Nephron (organoid): ENCODE results near the gene ABCC12.
A peak's percentile ranks its signal among the peaks of the same experiment; 100 is the strongest.

Source experiments
- H3K27ac Mint-ChIP-seq, 3 experiments: 2 replicates each; pipeline ENCODE4 v1.8.0; 2020; ENCODE audit warnings: mixed read lengths in 3 of 3, mild to moderate bottlenecking in 2 of 3, moderate library complexity in 1 of 3
- H3K27me3 Mint-ChIP-seq: 2 replicates; pipeline ENCODE4 v1.8.0; 2021; ENCODE audit warnings: low read depth, mild to moderate bottlenecking, moderate library complexity, mixed read lengths
- H3K36me3 Mint-ChIP-seq: 2 replicates; pipeline ENCODE4 v1.8.0; 2020; ENCODE audit warnings: low read depth, mixed read lengths
- H3K4me1 Mint-ChIP-seq: 2 replicates; pipeline ENCODE4 v1.8.0; 2020; ENCODE audit warnings: mixed read lengths
- H3K4me3 Mint-ChIP-seq, 3 experiments: 2 replicates each; pipeline ENCODE4 v1.8.0; 2020; ENCODE audit warnings: mild to moderate bottlenecking in 3 of 3, mixed read lengths in 3 of 3, moderate library complexity in 2 of 3
- H3K9me3 Mint-ChIP-seq: 2 replicates; pipeline ENCODE4 v1.8.0; 2020; ENCODE audit warnings: mixed read lengths
- TF ChIP-seq, protein P1 (sequence below), 3 experiments: fragments of 200-600 bp; sonication (generic); IDR thresholded peaks; one replicate each; pipeline ENCODE4 v1.5.0; 2021; ENCODE audit warnings: antibody characterized with exemption in 3 of 3; ENCODE audit not compliant: unreplicated experiment in 3 of 3

ABCC12 gene

DNA sequence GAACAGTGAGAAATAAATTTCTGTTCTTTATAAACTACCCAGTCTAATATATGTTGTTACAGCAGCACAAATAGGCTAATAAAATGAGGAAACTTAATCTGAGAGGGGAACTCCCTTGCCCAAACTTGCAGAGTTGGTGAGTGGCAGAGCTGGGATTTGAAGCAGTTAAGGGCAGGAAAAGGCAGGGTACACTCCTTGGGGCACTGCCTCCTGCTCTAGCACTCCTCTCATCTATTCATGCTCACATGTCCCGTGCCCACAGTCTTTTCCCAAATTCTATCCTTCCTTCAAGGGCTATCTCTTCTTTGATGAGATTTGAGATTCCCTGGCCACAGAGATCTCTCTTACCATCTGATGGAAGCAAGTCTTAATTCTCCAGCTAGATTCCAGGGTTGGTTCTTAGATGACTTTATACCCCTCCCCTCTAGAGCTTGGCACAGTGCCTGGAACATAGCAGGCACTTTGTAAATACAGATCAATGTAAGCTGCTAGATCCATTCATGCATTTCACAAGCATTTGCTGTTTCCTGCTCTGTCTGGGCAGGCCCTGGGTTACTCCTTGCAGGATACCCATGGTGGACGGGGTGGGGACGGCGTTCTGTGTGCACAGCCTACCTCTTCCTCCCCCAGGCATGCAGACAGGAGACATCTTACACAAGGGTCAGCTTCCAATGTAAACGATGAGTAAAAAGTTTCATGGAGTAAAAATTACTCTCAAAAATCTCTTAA is 39.2 kb upstream of the ABCC12 start:
- Mint-ChIP-seq H3K4me3 (no peak overlapping the region), H3K9me3 (peaks cover 7% of the 10 kb centered on the region), H3K4me1 (peaks cover 5% of the 10 kb centered on the region), H3K27me3 (no peaks in the 10 kb centered on the region), H3K36me3 (no peaks in the 10 kb centered on the region), H3K27ac (peak overlapping the region; percentile 40 to 69 (median 46))
- TF ChIP-seq, protein P1, sequence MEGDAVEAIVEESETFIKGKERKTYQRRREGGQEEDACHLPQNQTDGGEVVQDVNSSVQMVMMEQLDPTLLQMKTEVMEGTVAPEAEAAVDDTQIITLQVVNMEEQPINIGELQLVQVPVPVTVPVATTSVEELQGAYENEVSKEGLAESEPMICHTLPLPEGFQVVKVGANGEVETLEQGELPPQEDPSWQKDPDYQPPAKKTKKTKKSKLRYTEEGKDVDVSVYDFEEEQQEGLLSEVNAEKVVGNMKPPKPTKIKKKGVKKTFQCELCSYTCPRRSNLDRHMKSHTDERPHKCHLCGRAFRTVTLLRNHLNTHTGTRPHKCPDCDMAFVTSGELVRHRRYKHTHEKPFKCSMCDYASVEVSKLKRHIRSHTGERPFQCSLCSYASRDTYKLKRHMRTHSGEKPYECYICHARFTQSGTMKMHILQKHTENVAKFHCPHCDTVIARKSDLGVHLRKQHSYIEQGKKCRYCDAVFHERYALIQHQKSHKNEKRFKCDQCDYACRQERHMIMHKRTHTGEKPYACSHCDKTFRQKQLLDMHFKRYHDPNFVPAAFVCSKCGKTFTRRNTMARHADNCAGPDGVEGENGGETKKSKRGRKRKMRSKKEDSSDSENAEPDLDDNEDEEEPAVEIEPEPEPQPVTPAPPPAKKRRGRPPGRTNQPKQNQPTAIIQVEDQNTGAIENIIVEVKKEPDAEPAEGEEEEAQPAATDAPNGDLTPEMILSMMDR (IDR thresholded peaks at IDR 0.05; ENCODE audit: unreplicated experiment in 3 of 3) = no peak

DNA sequence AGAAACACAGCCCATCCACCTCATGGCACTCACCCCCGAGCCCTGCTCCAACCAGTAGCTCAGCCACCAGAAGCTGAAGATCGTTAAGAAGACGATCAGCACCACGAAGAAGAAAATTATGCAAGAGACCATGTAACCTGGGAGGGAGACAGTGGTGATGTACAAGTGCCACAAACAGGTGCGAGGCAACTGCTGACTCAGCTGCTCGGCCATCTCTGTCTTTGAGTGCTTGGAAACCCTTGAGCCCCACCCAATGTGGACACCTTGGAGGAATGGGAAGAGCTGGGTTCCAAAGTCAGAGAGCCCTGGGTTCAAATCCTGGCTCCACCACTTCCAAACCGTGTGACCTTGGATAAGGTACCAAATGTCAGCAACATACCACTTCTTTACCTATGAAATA is 38.1 kb upstream of the ABCC12 start:
- H3K4me3 Mint-ChIP-seq = no peak overlapping the region
- H3K36me3 Mint-ChIP-seq = no peaks in the 10 kb centered on the region
- H3K9me3 Mint-ChIP-seq = peaks cover 7% of the 10 kb centered on the region
- H3K27ac Mint-ChIP-seq = no peak overlapping the region
- H3K4me1 Mint-ChIP-seq = peaks cover 5% of the 10 kb centered on the region
- TF ChIP-seq, protein P1 (IDR thresholded peaks at IDR 0.05; ENCODE audit: unreplicated experiment in 3 of 3) = no peak
- no peaks in the 10 kb centered on the region for H3K27me3 Mint-ChIP-seq

DNA sequence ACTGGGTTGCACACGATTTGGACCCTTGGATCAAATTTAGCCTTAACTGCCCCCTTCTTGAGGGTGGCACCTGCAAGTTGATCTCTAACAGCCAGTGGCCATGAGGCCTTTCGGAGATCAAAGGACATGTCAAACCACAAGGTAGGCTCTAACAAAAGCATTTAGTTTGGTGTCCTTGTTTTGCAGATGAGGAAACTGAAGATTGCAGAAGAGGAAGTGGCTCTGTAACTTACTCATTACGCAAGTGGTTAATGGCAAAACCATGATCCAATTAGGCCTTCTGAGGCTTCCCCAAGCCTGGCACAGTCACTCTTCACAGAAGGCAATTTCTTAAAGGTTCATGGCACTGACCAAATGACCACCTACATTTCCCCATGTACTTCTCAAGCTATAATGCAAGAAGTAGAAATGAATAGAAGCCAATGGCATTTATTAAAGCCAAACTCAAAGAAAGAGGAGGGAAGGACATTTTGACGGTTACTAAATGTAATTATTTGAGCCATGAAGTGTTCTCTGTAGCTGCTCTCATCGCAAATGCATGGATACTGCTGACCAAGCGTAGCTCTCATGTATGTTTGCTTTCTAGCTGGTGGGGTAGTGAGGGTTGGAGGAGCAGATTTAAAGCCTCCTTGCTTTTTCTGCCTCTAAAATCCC is 32.8 kb upstream of the ABCC12 start:
- TF ChIP-seq, protein P1 (IDR thresholded peaks at IDR 0.05; ENCODE audit: unreplicated experiment in 3 of 3) = no peak
- Mint-ChIP-seq H3K36me3 (no peaks in the 10 kb centered on the region), H3K27me3 (peaks cover 4% of the 10 kb centered on the region), H3K27ac (no peak overlapping the region), H3K4me1 (no peaks in the 10 kb centered on the region), H3K9me3 (no peaks in the 10 kb centered on the region), H3K4me3 (no peak overlapping the region)

DNA sequence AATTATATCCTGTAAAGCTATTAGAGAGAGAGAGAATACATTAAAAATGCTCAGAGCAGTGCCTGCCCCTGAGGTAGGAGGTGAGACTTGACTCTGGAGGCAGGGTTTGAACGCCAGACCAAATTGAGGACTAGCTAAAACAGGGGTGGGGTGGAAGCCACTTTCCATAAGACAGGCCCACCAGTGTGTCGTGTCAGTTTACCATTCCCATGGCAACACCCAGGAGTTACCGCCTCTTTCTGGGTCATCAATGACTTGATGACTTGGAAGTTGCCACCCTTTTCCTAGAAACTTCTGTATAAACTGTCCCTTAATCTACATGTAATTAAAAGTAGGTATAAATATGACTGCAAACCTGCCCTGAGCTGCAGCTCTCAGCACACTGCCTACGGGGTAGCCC is 32.0 kb upstream of the ABCC12 start:
- peaks cover 4% of the 10 kb centered on the region for H3K27me3 Mint-ChIP-seq
- no peak overlapping the region for H3K27ac Mint-ChIP-seq
- H3K4me3 Mint-ChIP-seq = no peak overlapping the region
- H3K36me3 Mint-ChIP-seq = no peaks in the 10 kb centered on the region
- H3K9me3 Mint-ChIP-seq = no peaks in the 10 kb centered on the region
- TF ChIP-seq, protein P1 (IDR thresholded peaks at IDR 0.05; ENCODE audit: unreplicated experiment in 3 of 3) = no peak
- no peaks in the 10 kb centered on the region for H3K4me1 Mint-ChIP-seq

DNA sequence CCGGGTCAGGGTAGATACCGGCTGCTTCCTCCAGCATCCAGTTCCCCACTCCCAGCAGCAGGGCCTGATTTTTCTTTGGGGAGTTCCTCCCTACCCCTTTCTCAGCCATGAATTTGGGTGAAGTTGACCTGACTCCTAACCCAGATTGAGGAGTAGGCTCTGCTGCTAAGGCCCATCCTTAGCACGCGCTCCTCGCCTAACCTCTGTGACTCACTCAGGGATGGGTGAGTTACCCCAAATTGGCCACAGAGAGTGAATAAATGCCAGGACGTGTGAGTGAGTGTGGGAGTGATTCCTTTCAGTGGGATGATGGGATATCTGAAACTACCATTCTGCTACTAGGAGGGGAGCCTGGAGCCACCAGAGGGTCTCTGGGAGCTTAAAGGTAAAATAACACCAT is 28.9 kb upstream of the ABCC12 start:
- H3K9me3 Mint-ChIP-seq = no peaks in the 10 kb centered on the region
- H3K4me1 Mint-ChIP-seq = no peaks in the 10 kb centered on the region
- peaks cover 4% of the 10 kb centered on the region for H3K27me3 Mint-ChIP-seq
- no peaks in the 10 kb centered on the region for H3K36me3 Mint-ChIP-seq
- H3K4me3 Mint-ChIP-seq = no peak overlapping the region
- TF ChIP-seq, protein P1 (IDR thresholded peaks at IDR 0.05; ENCODE audit: unreplicated experiment in 3 of 3) = no peak
- no peak overlapping the region for H3K27ac Mint-ChIP-seq
